Panc1 (cell line): ENCODE measurements around the gene APOC3. TPM values are rescaled to one million over a fixed set of nuclear protein-coding genes. Genes with fewer than 3 reads are reported as not detected.

Source experiments
- ATAC-seq: fragments of 200-7000 bp; cut with Tn5 transposase; 2 replicates; pipeline ENCODE4 v1.9.1; 2020; ENCODE audit warnings: mild to moderate bottlenecking, moderate library complexity
- BruUV-seq: library from RNA; stranded (reverse); fragments of 400-500 nt; replicated peaks from 2 replicates; lab custom pipeline; 2021; lab: Mats Ljungman, UMichigan
- CTCF ChIA-PET: fragments of 300-600 bp; sonication (Branson Sonifier 250); formaldehyde crosslinking; loops from one replicate; lab custom pipeline; 2022; ENCODE audit warnings: antibody characterized with exemption; lab: Charles Lee
- POLR2A ChIA-PET: fragments of 300-600 bp; sonication (Branson Sonifier 250); formaldehyde crosslinking; loops from one replicate; lab custom pipeline; 2022; ENCODE audit warnings: antibody characterized with exemption; lab: Charles Lee
- DNase-seq: peaks from one replicate; pipeline ENCODE4 v3.0.0-alpha.2; 2010; ENCODE audit warnings: low read depth, low spot score
- H3K27ac ChIP-seq: 2 replicates; pipeline ENCODE4 v1.5.1; 2011; ENCODE audit warnings: mild to moderate bottlenecking, low read length, inconsistent platforms
- H3K27me3 ChIP-seq: fragments of 200-500 bp; sonication (Bioruptor generic); 2 replicates; pipeline ENCODE4 v1.6.0; 2014; ENCODE audit warnings: low read length, inconsistent platforms; ENCODE audit not compliant: control insufficient read depth, insufficient read depth
- H3K36me3 ChIP-seq: fragments of 200-500 bp; sonication (Bioruptor generic); 2 replicates; pipeline ENCODE4 v1.5.1; 2014; ENCODE audit warnings: inconsistent platforms, mild to moderate bottlenecking, low read length, moderate library complexity; ENCODE audit not compliant: control insufficient read depth, insufficient read depth
- H3K4me1 ChIP-seq: 2 replicates; pipeline ENCODE4 v1.5.1; 2011; ENCODE audit warnings: inconsistent platforms, mild to moderate bottlenecking, low read length, moderate library complexity; ENCODE audit not compliant: control insufficient read depth, insufficient read depth
- H3K4me3 ChIP-seq, 2 experiments: 2 replicates each; pipeline ENCODE4 v1.5.1; 2011 to 2012; ENCODE audit warnings: low read depth in 2 of 2, low read length in 2 of 2, mild to moderate bottlenecking in 2 of 2, inconsistent platforms in 1 of 2, moderate library complexity in 1 of 2
- H3K9me3 ChIP-seq: fragments of 200-500 bp; sonication (Bioruptor generic); 2 replicates; pipeline ENCODE4 v1.5.1; 2014; ENCODE audit warnings: low read depth, mild to moderate bottlenecking, inconsistent platforms, low read length, moderate library complexity; ENCODE audit not compliant: control insufficient read depth, insufficient read depth
- CTCF ChIP-seq: fragments of 450-650 bp; IDR thresholded peaks from 2 replicates; pipeline ENCODE4 v1.5.1; 2017; ENCODE audit warnings: mild to moderate bottlenecking
- POLR2AphosphoS5 ChIP-seq: IDR thresholded peaks from 2 replicates; pipeline ENCODE4 v1.6.1; 2012; ENCODE audit warnings: mild to moderate bottlenecking, low read depth, low read length, moderate library complexity
- REST ChIP-seq, 2 experiments: IDR thresholded peaks; 2 replicates each; pipeline ENCODE4 v1.6.1; 2011 to 2012; ENCODE audit warnings: low read depth in 2 of 2, control low read depth in 1 of 2, low read length in 1 of 2, mild to moderate bottlenecking in 1 of 2, moderate library complexity in 1 of 2; ENCODE audit not compliant: insufficient read depth in 1 of 2
- SIN3A ChIP-seq: IDR thresholded peaks from 2 replicates; pipeline ENCODE4 v1.6.1; 2012; ENCODE audit warnings: low read depth, mild to moderate bottlenecking, low read length, moderate library complexity, borderline replicate concordance; ENCODE audit not compliant: insufficient read depth
- TCF7L2 ChIP-seq: IDR thresholded peaks from 2 replicates; pipeline ENCODE4 v1.6.1; 2011; ENCODE audit warnings: mild to moderate bottlenecking, low read depth, low read length, inconsistent platforms
- in situ Hi-C: cut with HindIII; loops from 2 replicates; pipeline ENCODE4 v1.10.0; 2016; ENCODE audit warnings: low sequenced_read_pairs, low pct_unique_long_range_greater_than_20kb
- intact Hi-C: fragments of 100-400 bp; cut with micrococcal nuclease; formaldehyde crosslinking; loops from one replicate; pipeline ENCODE4 v1.10.0; 2022; ENCODE audit not compliant: unreplicated experiment
- total RNA-seq: library from RNA; stranded (reverse); gene quantifications from one replicate; pipeline ENCODE4 v1.2.1, GENCODE V29; 2021; ENCODE audit not compliant: unreplicated experiment

Gene APOC3
- total RNA-seq, 1 experiment from 2014 or later = 1.2 TPM

- in situ Hi-C loops = no loop called here
- Histone ChIP-seq H3K4me1 (no peaks in the 10 kb centered on the region), H3K27me3 (no peaks in the 10 kb centered on the region), H3K36me3 (no peaks in the 10 kb centered on the region), H3K9me3 (no peaks in the 10 kb centered on the region), H3K4me3 (no peak overlapping the region), H3K27ac (no peak overlapping the region)
- BruUV-seq = no TSS peak
- ChIA-PET POLR2A (no interaction called here), CTCF (interaction anchor here (0.6 to 0.7 kb wide), 2 partner anchors 10 to 351 kb away, joined by 3 read pairs; no protein-coding TSS in a partner anchor)
- intact Hi-C loops = no loop called here
- DNase-seq (no peak), ATAC-seq (no peak)
- no peak for TF ChIP-seq REST (IDR thresholded peaks at IDR 0.05; ENCODE audit: insufficient read depth in 1 of 2, low read depth in 2 of 2, low read length in 1 of 2)
- TF ChIP-seq CTCF = no peak
- TF ChIP-seq TCF7L2 = no peak
- TF ChIP-seq SIN3A = no peak
- TF ChIP-seq POLR2AphosphoS5 = no peak
Measured at GRCh38 chr11:116828632-116829524, 829 bp upstream of the APOC3 start.

GRCh38 chr11:116830184-116830912 is 641 bp downstream of the APOC3 start:
- CTCF ChIA-PET = no interaction called here
- TF ChIP-seq POLR2AphosphoS5 (no peak), TCF7L2 (no peak), SIN3A (no peak), CTCF (no peak), REST (IDR thresholded peaks at IDR 0.05; ENCODE audit: insufficient read depth in 1 of 2, low read depth in 2 of 2, low read length in 1 of 2) (no peak)
- Histone ChIP-seq H3K27ac (no peak overlapping the region), H3K27me3 (no peaks in the 10 kb centered on the region), H3K9me3 (no peaks in the 10 kb centered on the region), H3K4me1 (no peaks in the 10 kb centered on the region), H3K36me3 (no peaks in the 10 kb centered on the region), H3K4me3 (no peak overlapping the region)
- no TSS peak for BruUV-seq
- no peak for DNase-seq
- intact Hi-C loops = no loop called here
- POLR2A ChIA-PET = no interaction called here
- ATAC-seq = no peak
- in situ Hi-C loops = no loop called here
